Ectodermal cell (in vitro differentiated cells): Measurements from ENCODE around the gene RPRD2.

Experiments
- H3K27ac ChIP-seq: 2 replicates; pipeline ENCODE4 v1.7.0; 2013; ENCODE audit warnings: mild to moderate bottlenecking, low read depth, low read length; ENCODE audit not compliant: insufficient read depth, poor library complexity, severe bottlenecking
- H3K27me3 ChIP-seq: 2 replicates; pipeline ENCODE4 v1.7.0; 2013; ENCODE audit warnings: mild to moderate bottlenecking, low read length; ENCODE audit not compliant: insufficient read depth, control insufficient read depth, poor library complexity, severe bottlenecking
- H3K36me3 ChIP-seq: one replicate; pipeline ENCODE4 v1.7.0; 2013; ENCODE audit warnings: low read length; ENCODE audit not compliant: control insufficient read depth, insufficient read depth
- H3K4me1 ChIP-seq: one replicate; pipeline ENCODE4 v1.7.0; 2013; ENCODE audit warnings: low read length; ENCODE audit not compliant: control insufficient read depth, insufficient read depth
- H3K4me3 ChIP-seq: 2 replicates; pipeline ENCODE4 v1.7.0; 2013; ENCODE audit warnings: low read depth, low read length, control low read depth; ENCODE audit not compliant: insufficient read depth
- H3K9me3 ChIP-seq: 2 replicates; pipeline ENCODE4 v1.7.0; 2013; ENCODE audit warnings: mild to moderate bottlenecking, low read length, moderate library complexity; ENCODE audit not compliant: control insufficient read depth
- WGBS, 2 experiments: methylation state at CpG; one replicate each; pipeline ENCODE4 v1.1.7; 2013; ENCODE audit warnings: missing lambda C conversion rate in 2 of 2; 5-methylcytosine and 5-hydroxymethylcytosine counted together

The RPRD2 gene

DNA sequence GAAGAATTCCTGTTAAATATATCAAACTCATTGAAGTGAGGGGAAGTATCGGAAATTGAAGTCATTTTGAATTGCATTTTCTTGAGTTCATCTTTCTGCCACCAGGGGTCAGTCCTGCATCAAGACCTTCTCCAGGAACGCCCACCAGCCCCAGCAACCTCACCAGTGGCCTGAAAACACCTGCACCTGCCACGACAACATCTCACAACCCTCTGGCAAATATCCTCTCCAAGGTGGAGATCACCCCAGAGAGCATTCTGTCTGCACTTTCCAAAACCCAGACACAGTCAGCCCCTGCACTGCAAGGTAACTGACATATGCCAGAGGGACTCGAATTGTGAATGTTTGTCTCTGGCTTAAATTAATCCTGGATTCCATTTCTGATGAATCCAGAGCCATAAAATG is 100.5 kb downstream of the RPRD2 start:
- 80 to 81% methylated on average over 4 of the region's 4 CpGs for WGBS, 2 experiments
- H3K9me3 ChIP-seq: no peaks in the 10 kb centered on the region
- H3K4me1 ChIP-seq: no peaks in the 10 kb centered on the region
- no peak overlapping the region for H3K4me3 ChIP-seq
- H3K27me3 ChIP-seq: no peaks in the 10 kb centered on the region
- peaks cover 20% of the 10 kb centered on the region for H3K36me3 ChIP-seq
- H3K27ac ChIP-seq: no peak overlapping the region

- no peaks in the 10 kb centered on the region for H3K9me3 ChIP-seq
- H3K27me3 ChIP-seq: no peaks in the 10 kb centered on the region
- no peak overlapping the region for H3K27ac ChIP-seq
- peaks cover 33% of the 10 kb centered on the region for H3K36me3 ChIP-seq
- peaks cover under 1% of the 10 kb centered on the region for H3K4me1 ChIP-seq
- H3K4me3 ChIP-seq: no peak overlapping the region
Measured at GRCh38 chr1:150466964-150467363, 103.0 kb downstream of the RPRD2 start.

GRCh38 chr1:150469291-150469690 is 105.3 kb downstream of the RPRD2 start:
- WGBS, 2 experiments: 100% methylated on average over 1 of the region's 1 CpG
- no peak overlapping the region for H3K27ac ChIP-seq
- H3K36me3 ChIP-seq: peaks cover 38% of the 10 kb centered on the region
- H3K4me3 ChIP-seq: no peak overlapping the region
- no peaks in the 10 kb centered on the region for H3K9me3 ChIP-seq
- H3K27me3 ChIP-seq: no peaks in the 10 kb centered on the region
- peaks cover 11% of the 10 kb centered on the region for H3K4me1 ChIP-seq

DNA sequence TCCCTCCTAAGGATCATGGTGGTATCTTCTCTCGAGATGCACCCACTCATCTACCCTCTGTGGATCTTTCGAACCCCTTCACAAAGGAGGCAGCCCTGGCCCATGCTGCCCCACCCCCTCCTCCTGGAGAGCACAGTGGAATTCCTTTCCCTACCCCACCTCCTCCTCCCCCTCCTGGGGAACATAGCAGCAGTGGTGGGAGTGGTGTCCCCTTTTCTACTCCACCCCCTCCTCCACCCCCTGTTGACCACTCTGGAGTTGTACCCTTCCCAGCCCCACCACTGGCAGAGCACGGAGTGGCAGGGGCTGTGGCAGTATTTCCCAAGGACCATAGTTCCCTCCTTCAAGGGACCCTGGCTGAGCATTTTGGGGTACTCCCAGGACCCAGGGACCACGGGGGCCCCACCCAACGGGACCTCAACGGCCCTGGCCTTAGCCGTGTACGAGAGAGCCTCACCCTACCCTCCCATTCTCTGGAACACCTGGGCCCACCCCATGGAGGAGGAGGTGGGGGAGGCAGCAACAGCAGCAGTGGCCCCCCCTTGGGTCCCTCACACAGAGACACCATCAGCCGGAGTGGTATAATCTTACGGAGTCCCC is 108.8 kb downstream of the RPRD2 start:
- no peaks in the 10 kb centered on the region for H3K9me3 ChIP-seq
- H3K27me3 ChIP-seq: no peaks in the 10 kb centered on the region
- H3K4me1 ChIP-seq: peaks cover 11% of the 10 kb centered on the region
- 89 to 92% methylated on average over 10 of the region's 10 CpGs for WGBS, 2 experiments
- H3K36me3 ChIP-seq: peaks cover 25% of the 10 kb centered on the region
- no peak overlapping the region for H3K4me3 ChIP-seq
- H3K27ac ChIP-seq: no peak overlapping the region

GRCh38 chr1:150473659-150474058 is 109.7 kb downstream of the RPRD2 start:
- 90 to 92% methylated on average over 4 of the region's 4 CpGs for WGBS, 2 experiments
- Histone ChIP-seq H3K27me3 (no peaks in the 10 kb centered on the region), H3K27ac (no peak overlapping the region), H3K4me3 (no peak overlapping the region), H3K36me3 (peaks cover 22% of the 10 kb centered on the region), H3K4me1 (peaks cover 11% of the 10 kb centered on the region), H3K9me3 (no peaks in the 10 kb centered on the region)

- 83 to 89% methylated on average over 4 of the region's 4 CpGs for WGBS, 2 experiments
- no peak overlapping the region for H3K4me3 ChIP-seq
- no peaks in the 10 kb centered on the region for H3K9me3 ChIP-seq
Measured at GRCh38 chr1:150474869-150475268, 110.9 kb downstream of the RPRD2 start.

GRCh38 chr1:150476754-150477153 is 112.8 kb downstream of the RPRD2 start:
- Histone ChIP-seq H3K4me3 (no peak overlapping the region), H3K9me3 (no peaks in the 10 kb centered on the region), H3K4me1 (peaks cover 11% of the 10 kb centered on the region), H3K27ac (no peak overlapping the region), H3K36me3 (peaks cover 7% of the 10 kb centered on the region), H3K27me3 (no peaks in the 10 kb centered on the region)
- WGBS, 2 experiments: 85% methylated on average over 3 of the region's 3 CpGs; no CpG with 5 or more reads in 1 of the 2 experiments

More at GRCh38 chr1:150474869-150475268, 110.9 kb downstream of the RPRD2 start:
- Histone ChIP-seq H3K36me3 (peaks cover 22% of the 10 kb centered on the region), H3K27ac (no peak overlapping the region), H3K27me3 (no peaks in the 10 kb centered on the region), H3K4me1 (peaks cover 11% of the 10 kb centered on the region)

DNA sequence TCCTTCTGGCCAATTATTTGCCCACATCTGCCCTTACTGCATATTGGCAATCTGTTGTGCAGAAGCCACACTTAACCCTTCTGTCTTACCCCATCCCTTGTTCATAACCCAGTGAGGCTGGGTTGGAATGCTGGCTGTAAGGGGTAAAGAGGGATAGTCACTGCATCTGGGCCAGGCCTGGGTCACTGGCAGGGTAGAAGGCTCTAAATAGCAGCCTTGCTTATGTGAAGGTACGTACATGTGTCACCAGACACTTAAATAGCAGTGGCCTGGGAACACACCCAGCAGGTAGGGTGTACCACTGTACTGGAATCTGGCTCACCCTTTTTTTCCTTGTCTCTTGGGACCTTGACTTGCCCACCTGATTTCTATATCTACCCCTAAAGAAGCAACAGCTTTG is 113.4 kb downstream of the RPRD2 start:
- Histone ChIP-seq H3K4me1 (peaks cover 7% of the 10 kb centered on the region), H3K27ac (no peak overlapping the region), H3K4me3 (no peak overlapping the region), H3K27me3 (no peaks in the 10 kb centered on the region), H3K36me3 (peaks cover 2% of the 10 kb centered on the region), H3K9me3 (no peaks in the 10 kb centered on the region)
- 84 to 89% methylated on average over 1 of the region's 1 CpG for WGBS, 2 experiments

- Histone ChIP-seq H3K4me3 (no peak overlapping the region), H3K27ac (no peak overlapping the region), H3K9me3 (no peaks in the 10 kb centered on the region), H3K36me3 (no peaks in the 10 kb centered on the region), H3K4me1 (peaks cover 3% of the 10 kb centered on the region), H3K27me3 (no peaks in the 10 kb centered on the region)
- WGBS, 2 experiments: 86 to 94% methylated on average over 4 of the region's 4 CpGs
Measured at GRCh38 chr1:150477733-150478132, 113.8 kb downstream of the RPRD2 start.

- H3K4me1 ChIP-seq: no peaks in the 10 kb centered on the region
- H3K9me3 ChIP-seq: no peaks in the 10 kb centered on the region
- WGBS, 2 experiments: 79 to 80% methylated on average over 3 to 4 of the region's 4 CpGs
- no peaks in the 10 kb centered on the region for H3K36me3 ChIP-seq
- H3K27me3 ChIP-seq: no peaks in the 10 kb centered on the region
- H3K27ac ChIP-seq: no peak overlapping the region
- no peak overlapping the region for H3K4me3 ChIP-seq
Measured at GRCh38 chr1:150479370-150479769, 115.4 kb downstream of the RPRD2 start.

- Histone ChIP-seq H3K27me3 (no peaks in the 10 kb centered on the region), H3K27ac (no peak overlapping the region), H3K4me3 (no peak overlapping the region), H3K4me1 (no peaks in the 10 kb centered on the region), H3K9me3 (no peaks in the 10 kb centered on the region), H3K36me3 (no peaks in the 10 kb centered on the region)
- 90 to 92% methylated on average over 2 of the region's 2 CpGs for WGBS, 2 experiments
Measured at GRCh38 chr1:150479927-150480352, 116.0 kb downstream of the RPRD2 start.
